ENCODE measurements around the gene USP6NL. TPM values are rescaled to one million over a fixed set of nuclear protein-coding genes. Genes with fewer than 3 reads are reported as not detected.
A peak's percentile ranks its signal among the peaks of the same experiment; 100 is the strongest.

Gene USP6NL
- total and polyA plus RNA-seq, 9 of the 15 experiments (the other 6 are each of a cell fraction or from before 2014, with no cell fraction given) = 3.2 to 26.6 (median 19.8) TPM

DNA sequence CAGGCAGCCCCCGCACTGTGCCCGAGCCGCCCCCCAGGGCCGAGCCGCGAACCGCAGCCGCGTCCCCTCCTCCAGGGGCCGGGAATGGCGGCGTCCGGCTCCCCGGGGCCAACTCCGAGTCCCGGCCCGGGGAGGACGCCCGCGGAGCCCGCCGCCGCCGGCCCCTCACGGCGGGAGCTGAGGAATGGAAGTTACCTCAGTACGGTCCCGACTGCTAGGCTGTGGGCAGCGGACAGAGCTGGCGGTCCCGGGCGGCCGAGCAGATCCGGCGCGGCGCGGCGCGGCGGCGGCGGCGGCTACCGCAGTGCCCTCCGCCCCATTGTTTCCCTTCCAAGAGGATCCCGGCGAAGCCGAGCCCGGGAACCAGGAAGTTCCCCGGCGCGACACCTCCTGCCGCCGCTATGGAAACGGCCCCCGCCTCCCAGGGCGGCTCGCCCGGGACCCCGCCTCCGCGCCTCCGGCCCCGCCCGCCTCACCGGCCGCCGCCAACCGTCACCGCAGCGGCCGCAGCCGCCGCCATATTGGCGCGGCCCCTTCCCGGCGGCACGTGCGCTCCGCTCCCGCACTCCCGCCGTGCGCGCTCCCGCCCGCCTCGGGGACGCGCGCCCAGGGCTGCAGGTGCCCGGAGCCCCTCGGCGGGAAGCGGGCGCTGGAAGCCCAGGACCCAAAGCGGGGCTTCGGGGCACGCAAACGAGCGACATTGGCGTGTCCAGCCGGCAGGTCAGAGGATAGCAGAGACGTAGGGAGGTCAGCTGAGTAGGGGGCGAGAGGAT is at the start of gene USP6NL (continued):
- TF ChIP-seq EP300 (IDR thresholded peaks at IDR 0.05; ENCODE audit: low read length) (peak; percentile 69), CREB3L1 (IDR thresholded peaks at IDR 0.05; ENCODE audit: borderline replicate concordance, low read depth) (peak; percentile 44; the same call in 1 of the 2 replicates), ZNF395 (CRISPR knock-in tag; IDR thresholded peaks at IDR 0.05) (peak; percentile 80), ZNF3 (CRISPR knock-in tag; IDR thresholded peaks at IDR 0.05) (no peak), ZNF584 (CRISPR knock-in tag; IDR thresholded peaks at IDR 0.05; ENCODE audit: low read depth) (peak; percentile 33), BMI1 (IDR thresholded peaks at IDR 0.05; ENCODE audit: low read length) (no peak), ESRRA (IDR thresholded peaks at IDR 0.05; ENCODE audit: borderline replicate concordance, low read depth) (peak; percentile 84; the same call in 1 of the 2 replicates), TSC22D4 (tag; IDR thresholded peaks at IDR 0.05) (no peak), ZNF668 (CRISPR knock-in tag; IDR thresholded peaks at IDR 0.05) (peak; percentile 75; the same call in 1 of the 2 replicates), RFX1 (IDR thresholded peaks at IDR 0.05) (peak; percentile 60), MTA2 (IDR thresholded peaks at IDR 0.05; ENCODE audit: low read depth) (no peak), KAT2B (IDR thresholded peaks at IDR 0.05; ENCODE audit: low read depth, low read length) (no peak), ZNF778 (CRISPR knock-in tag; IDR thresholded peaks at IDR 0.05) (no peak), ZBTB7A (IDR thresholded peaks at IDR 0.05; ENCODE audit: borderline replicate concordance, control insufficient read depth, low read depth, low read length) (peak; percentile 88; the same call in 1 of the 2 replicates), TCFL5 (CRISPR knock-in tag; conservative IDR thresholded peaks at IDR 0.05) (no peak), MTF1 (CRISPR knock-in tag; IDR thresholded peaks at IDR 0.05; ENCODE audit: borderline replicate concordance) (no peak; the same call in 1 of the 2 replicates), U2AF1 (optimal IDR thresholded peaks at IDR 0.05; ENCODE audit: low read depth, low read length) (no peak), ZBTB17 (CRISPR knock-in tag; IDR thresholded peaks at IDR 0.05) (no peak)
- TF ChIP-seq, protein P1, sequence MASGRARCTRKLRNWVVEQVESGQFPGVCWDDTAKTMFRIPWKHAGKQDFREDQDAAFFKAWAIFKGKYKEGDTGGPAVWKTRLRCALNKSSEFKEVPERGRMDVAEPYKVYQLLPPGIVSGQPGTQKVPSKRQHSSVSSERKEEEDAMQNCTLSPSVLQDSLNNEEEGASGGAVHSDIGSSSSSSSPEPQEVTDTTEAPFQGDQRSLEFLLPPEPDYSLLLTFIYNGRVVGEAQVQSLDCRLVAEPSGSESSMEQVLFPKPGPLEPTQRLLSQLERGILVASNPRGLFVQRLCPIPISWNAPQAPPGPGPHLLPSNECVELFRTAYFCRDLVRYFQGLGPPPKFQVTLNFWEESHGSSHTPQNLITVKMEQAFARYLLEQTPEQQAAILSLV (tag; IDR thresholded peaks at IDR 0.05) = no peak
- TF ChIP-seq, protein P2, sequence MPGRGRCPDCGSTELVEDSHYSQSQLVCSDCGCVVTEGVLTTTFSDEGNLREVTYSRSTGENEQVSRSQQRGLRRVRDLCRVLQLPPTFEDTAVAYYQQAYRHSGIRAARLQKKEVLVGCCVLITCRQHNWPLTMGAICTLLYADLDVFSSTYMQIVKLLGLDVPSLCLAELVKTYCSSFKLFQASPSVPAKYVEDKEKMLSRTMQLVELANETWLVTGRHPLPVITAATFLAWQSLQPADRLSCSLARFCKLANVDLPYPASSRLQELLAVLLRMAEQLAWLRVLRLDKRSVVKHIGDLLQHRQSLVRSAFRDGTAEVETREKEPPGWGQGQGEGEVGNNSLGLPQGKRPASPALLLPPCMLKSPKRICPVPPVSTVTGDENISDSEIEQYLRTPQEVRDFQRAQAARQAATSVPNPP (IDR thresholded peaks at IDR 0.05; ENCODE audit: borderline replicate concordance, insufficient read depth, insufficient read length) = no peak
- TF ChIP-seq, protein P3, sequence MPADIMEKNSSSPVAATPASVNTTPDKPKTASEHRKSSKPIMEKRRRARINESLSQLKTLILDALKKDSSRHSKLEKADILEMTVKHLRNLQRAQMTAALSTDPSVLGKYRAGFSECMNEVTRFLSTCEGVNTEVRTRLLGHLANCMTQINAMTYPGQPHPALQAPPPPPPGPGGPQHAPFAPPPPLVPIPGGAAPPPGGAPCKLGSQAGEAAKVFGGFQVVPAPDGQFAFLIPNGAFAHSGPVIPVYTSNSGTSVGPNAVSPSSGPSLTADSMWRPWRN (IDR thresholded peaks at IDR 0.05; ENCODE audit: low read depth) = no peak
